Thoracic aorta (tissue), 2 donors: ENCODE measurements around the gene CTU2. TPM values are rescaled to one million over a fixed set of nuclear protein-coding genes. Genes with fewer than 3 reads are reported as not detected.

Experiments used
- ATAC-seq: fragments of 150-250 bp; one replicate; pipeline ENCODE4 v1.8.0; 2017; ENCODE audit warnings: low read depth; ENCODE audit not compliant: insufficient number of reproducible peaks, low FRiP score
- DNase-seq: peaks from one replicate; pipeline ENCODE4 v3.0.0-alpha.2; 2020; ENCODE audit warnings: low spot score
- H3K27ac ChIP-seq, 2 donors: fragments of 200-600 bp; sonication (generic); 1 replicate in 1 of 2; 2 replicates in 1 of 2; pipeline ENCODE4 v1.5.1; 2016; ENCODE audit warnings: mild to moderate bottlenecking in 2 of 2, moderate library complexity in 2 of 2
- H3K27me3 ChIP-seq: fragments of 200-600 bp; sonication (generic); replicated peaks from 2 replicates; pipeline ENCODE4 v1.6.0; 2016; ENCODE audit warnings: mild to moderate bottlenecking; ENCODE audit not compliant: insufficient read depth
- H3K36me3 ChIP-seq: fragments of 200-600 bp; sonication (generic); one replicate; pipeline ENCODE4 v1.5.1; 2016
- H3K4me1 ChIP-seq, 2 donors: fragments of 200-600 bp; sonication (generic); 1 replicate in 1 of 2; 2 replicates in 1 of 2; pipeline versions ENCODE4 v1.5.1 to v1.6.0; 2016; ENCODE audit warnings: low read depth in 2 of 2, mild to moderate bottlenecking in 1 of 2; ENCODE audit not compliant: control insufficient read depth in 1 of 2
- H3K4me3 ChIP-seq: fragments of 200-600 bp; sonication (generic); 2 replicates; pipeline ENCODE4 v1.5.1; 2016; ENCODE audit warnings: mild to moderate bottlenecking
- H3K9me3 ChIP-seq: fragments of 200-600 bp; sonication (generic); 2 replicates; pipeline ENCODE4 v1.5.1; 2016
- total RNA-seq, 2 donors: library from RNA; depleted of rRNA; stranded (reverse); fragments of >200 nt; gene quantifications; one replicate each; pipeline versions ENCODE4 v1.1.0 to v1.2.3, GENCODE V29; 2016
- TF ChIP-seq, protein P1 (sequence below): fragments of 200-600 bp; sonication (generic); IDR thresholded peaks from one replicate; pipeline ENCODE4 v1.5.1; 2019; ENCODE audit warnings: antibody characterized with exemption

CTU2 gene
- total RNA-seq, 2 donors from 2014 or later: 11.1 to 21.0 TPM

DNA sequence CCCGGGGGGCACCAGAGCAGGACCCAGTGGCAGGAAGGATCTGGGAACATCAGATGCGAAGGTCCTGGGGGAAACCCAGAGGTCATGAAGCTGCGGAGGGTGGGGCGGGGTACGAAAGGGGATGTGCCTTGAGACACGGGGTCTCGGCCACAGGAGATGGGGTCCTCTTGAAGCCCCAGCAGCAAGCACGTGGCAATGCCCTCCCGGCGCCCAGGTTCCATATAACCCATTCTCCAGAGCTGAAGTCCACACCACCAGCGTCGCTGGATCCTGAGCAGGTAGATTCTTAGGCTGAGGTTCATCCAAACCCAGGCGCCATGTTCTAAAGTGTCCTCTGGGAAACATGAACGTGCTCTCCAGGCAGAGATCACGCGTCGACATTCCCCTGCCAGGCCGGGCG is 57.8 kb downstream of the CTU2 start:
- TF ChIP-seq, protein P1, sequence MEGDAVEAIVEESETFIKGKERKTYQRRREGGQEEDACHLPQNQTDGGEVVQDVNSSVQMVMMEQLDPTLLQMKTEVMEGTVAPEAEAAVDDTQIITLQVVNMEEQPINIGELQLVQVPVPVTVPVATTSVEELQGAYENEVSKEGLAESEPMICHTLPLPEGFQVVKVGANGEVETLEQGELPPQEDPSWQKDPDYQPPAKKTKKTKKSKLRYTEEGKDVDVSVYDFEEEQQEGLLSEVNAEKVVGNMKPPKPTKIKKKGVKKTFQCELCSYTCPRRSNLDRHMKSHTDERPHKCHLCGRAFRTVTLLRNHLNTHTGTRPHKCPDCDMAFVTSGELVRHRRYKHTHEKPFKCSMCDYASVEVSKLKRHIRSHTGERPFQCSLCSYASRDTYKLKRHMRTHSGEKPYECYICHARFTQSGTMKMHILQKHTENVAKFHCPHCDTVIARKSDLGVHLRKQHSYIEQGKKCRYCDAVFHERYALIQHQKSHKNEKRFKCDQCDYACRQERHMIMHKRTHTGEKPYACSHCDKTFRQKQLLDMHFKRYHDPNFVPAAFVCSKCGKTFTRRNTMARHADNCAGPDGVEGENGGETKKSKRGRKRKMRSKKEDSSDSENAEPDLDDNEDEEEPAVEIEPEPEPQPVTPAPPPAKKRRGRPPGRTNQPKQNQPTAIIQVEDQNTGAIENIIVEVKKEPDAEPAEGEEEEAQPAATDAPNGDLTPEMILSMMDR: no peak
- Histone ChIP-seq H3K27me3 (no peaks in the 10 kb centered on the region), H3K4me1 (peaks cover 7 to 14% of the 10 kb centered on the region in 2 donors), H3K27ac (no peak overlapping the region), H3K4me3 (no peak overlapping the region), H3K9me3 (no peaks in the 10 kb centered on the region), H3K36me3 (no peaks in the 10 kb centered on the region)
- DNase-seq (no peak), ATAC-seq (no peak)

DNA sequence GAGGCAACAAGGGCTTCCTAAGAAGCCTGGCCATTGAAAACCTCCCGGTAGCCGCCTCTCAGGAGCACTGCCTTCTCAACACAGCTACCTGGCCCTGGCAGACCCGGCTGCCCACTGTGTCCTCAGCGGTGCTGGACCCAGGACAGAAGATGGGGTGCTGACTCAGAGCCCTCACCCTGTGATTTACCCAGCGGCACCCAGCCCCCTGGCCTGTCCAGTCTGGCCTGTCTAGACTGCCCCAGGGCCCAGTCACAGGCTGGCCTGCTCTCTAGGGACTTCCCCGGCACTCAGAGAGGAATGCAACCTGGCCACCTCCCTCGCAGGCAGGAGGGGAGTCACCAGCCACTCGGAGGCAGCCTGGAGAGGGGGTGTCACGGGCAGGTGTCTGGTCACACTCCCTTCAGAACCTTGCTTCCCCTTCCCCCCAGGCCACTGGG is 58.6 kb downstream of the CTU2 start:
- Histone ChIP-seq H3K9me3 (no peaks in the 10 kb centered on the region), H3K4me1 (peaks cover 7 to 19% of the 10 kb centered on the region in 2 donors), H3K36me3 (no peaks in the 10 kb centered on the region), H3K27ac (no peak overlapping the region), H3K4me3 (no peak overlapping the region), H3K27me3 (no peaks in the 10 kb centered on the region)
- DNase-seq (no peak), ATAC-seq (no peak)
- TF ChIP-seq, protein P1: no peak

Other genes starting within 250 kb of the CTU2 start
- 10 to 100 TPM; 21.8 to 30.3 TPM for gene ZC3H18, start 136.1 kb upstream of the CTU2 start, total RNA-seq
- gene IL17C, start 67.9 kb upstream of the CTU2 start, total RNA-seq: under 1 TPM in 1 of 2 donors, not detected in 1; 0.92 TPM
- 100 to 1,000 TPM; 169 to 295 TPM for gene CYBA, start 55.5 kb upstream of the CTU2 start, total RNA-seq
- 10 to 100 TPM; 22.4 to 38.9 TPM for gene MVD, start 43.4 kb upstream of the CTU2 start, total RNA-seq
- under 1 TPM in 1 of 2 donors, not detected in 1; 0.27 TPM for gene SNAI3, start 20.0 kb upstream of the CTU2 start, total RNA-seq
- 10 to 100 TPM; 20.7 to 36.6 TPM for gene RNF166, start 95 bp upstream of the CTU2 start, total RNA-seq
- 100 to 1,000 TPM; 108 to 179 TPM for gene PIEZO1, start 78.7 kb downstream of the CTU2 start, total RNA-seq
- under 1 TPM in 1 of 2 donors, not detected in 1; 0.71 TPM for gene CDT1, start 97.3 kb downstream of the CTU2 start, total RNA-seq
- 10 to 100 TPM; 45.5 to 80.7 TPM for gene APRT, start 105.4 kb downstream of the CTU2 start, total RNA-seq
- gene GALNS, start 150.4 kb downstream of the CTU2 start, total RNA-seq: 10 to 100 TPM; 24.8 to 38.7 TPM
- 10 to 100 TPM; 12.4 to 31.4 TPM for gene TRAPPC2L, start 150.6 kb downstream of the CTU2 start, total RNA-seq
- not detected for gene PABPN1L, start 160.2 kb downstream of the CTU2 start, total RNA-seq